GM23338 (cell line): Measurements from ENCODE around the gene SGCG. TPM values are rescaled to one million over a fixed set of nuclear protein-coding genes. Genes with fewer than 3 reads are reported as not detected.

Experiments
- ATAC-seq: fragments of 200-7000 bp; cut with Tn5 transposase; 3 replicates; pipeline ENCODE4 v1.9.1; 2020
- DNase-seq: peaks from one replicate; pipeline ENCODE4 v3.0.0-alpha.2; 2015; ENCODE audit warnings: low spot score
- H2AFZ ChIP-seq: fragments of 200-600 bp; sonication (generic); 2 replicates; pipeline ENCODE4 v1.8.0; 2016; ENCODE audit warnings: antibody characterized with exemption, mild to moderate bottlenecking, moderate library complexity
- H3F3A ChIP-seq: fragments of 200-600 bp; sonication (generic); replicated peaks from 2 replicates; pipeline ENCODE4 v1.8.0; 2017; ENCODE audit warnings: antibody characterized with exemption, mixed run types, low read depth
- H3K27ac ChIP-seq: fragments of 200-600 bp; sonication (generic); 2 replicates; pipeline ENCODE4 v1.6.1; 2016; ENCODE audit warnings: low read depth
- H3K27me3 ChIP-seq: fragments of 200-600 bp; sonication (generic); 2 replicates; pipeline ENCODE4 v1.8.0; 2016; ENCODE audit warnings: mild to moderate bottlenecking, mixed run types, moderate library complexity; ENCODE audit not compliant: insufficient read depth
- H3K36me3 ChIP-seq: fragments of 200-600 bp; sonication (generic); 2 replicates; pipeline ENCODE4 v1.8.0; 2016; ENCODE audit warnings: mild to moderate bottlenecking; ENCODE audit not compliant: insufficient read depth
- H3K4me1 ChIP-seq: fragments of 200-600 bp; sonication (generic); 2 replicates; pipeline ENCODE4 v1.8.0; 2016; ENCODE audit warnings: mild to moderate bottlenecking, moderate library complexity; ENCODE audit not compliant: insufficient read depth
- H3K4me2 ChIP-seq: fragments of 200-600 bp; sonication (generic); 2 replicates; pipeline ENCODE4 v1.7.1; 2017; ENCODE audit warnings: mixed run types
- H3K4me3 ChIP-seq: fragments of 200-600 bp; sonication (generic); 2 replicates; pipeline ENCODE4 v1.6.1; 2016; ENCODE audit warnings: mixed run types
- H3K79me2 ChIP-seq: fragments of 200-600 bp; sonication (generic); replicated peaks from 2 replicates; pipeline ENCODE4 v1.8.0; 2017; ENCODE audit warnings: mild to moderate bottlenecking; ENCODE audit not compliant: insufficient read depth
- H3K9me2 ChIP-seq: fragments of 200-600 bp; sonication (generic); 2 replicates; pipeline ENCODE4 v1.8.0; 2017; ENCODE audit not compliant: insufficient read depth
- H4K20me1 ChIP-seq: fragments of 200-600 bp; sonication (generic); replicated peaks from 2 replicates; pipeline ENCODE4 v1.8.0; 2017; ENCODE audit warnings: mild to moderate bottlenecking; ENCODE audit not compliant: insufficient read depth
- H3K27ac Mint-ChIP-seq: 2 replicates; pipeline ENCODE4 v1.8.0; 2020; ENCODE audit warnings: inconsistent platforms, mild to moderate bottlenecking, moderate library complexity, mixed read lengths
- H3K27me3 Mint-ChIP-seq: 3 replicates; pipeline ENCODE4 v1.8.0; 2022; ENCODE audit warnings: low read depth, mild to moderate bottlenecking, moderate library complexity, mixed read lengths, inconsistent platforms; ENCODE audit not compliant: insufficient read depth, poor library complexity
- H3K36me3 Mint-ChIP-seq: 3 replicates; pipeline ENCODE4 v1.8.0; 2021; ENCODE audit warnings: low read depth, mild to moderate bottlenecking, inconsistent platforms, moderate library complexity, mixed read lengths
- H3K4me1 Mint-ChIP-seq: 3 replicates; pipeline ENCODE4 v1.8.0; 2020; ENCODE audit warnings: mild to moderate bottlenecking, inconsistent platforms, mixed read lengths
- H3K4me3 Mint-ChIP-seq: 3 replicates; pipeline ENCODE4 v1.8.0; 2021; ENCODE audit warnings: moderate library complexity, mild to moderate bottlenecking, inconsistent platforms, mixed read lengths
- H3K9me3 Mint-ChIP-seq: 3 replicates; pipeline ENCODE4 v1.8.0; 2020; ENCODE audit warnings: moderate library complexity, mild to moderate bottlenecking, inconsistent platforms, mixed read lengths
- CTCF ChIP-seq, 2 experiments: fragments of 200-600 bp in 1 of 2; sonication (generic) in 1 of 2; conservative IDR thresholded peaks; 2 replicates each; pipeline versions ENCODE4 v1.5.1 to v1.6.1; 2016 to 2017; ENCODE audit warnings: antibody characterized with exemption in 2 of 2, low read depth in 2 of 2, mild to moderate bottlenecking in 2 of 2, moderate library complexity in 1 of 2
- JUNB ChIP-seq: IDR thresholded peaks from one replicate; pipeline ENCODE4 v1.6.1; 2016; ENCODE audit warnings: antibody characterized with exemption; ENCODE audit not compliant: unreplicated experiment
- ZNF462 ChIP-seq: fragments of 250-450 bp; sonication (Bioruptor Pico); IDR thresholded peaks from 2 replicates; pipeline ENCODE4 v1.5.0; 2020; ENCODE audit warnings: mild to moderate bottlenecking, moderate library complexity
- polyA plus RNA-seq: library from polyadenylated mRNA; unstranded; fragments of >200 nt; fragmentation: Nextera tagmentation; extraction: Ambion mirVana; gene quantifications from 2 replicates; pipeline ENCODE4 v1.2.1, GENCODE V29; 2016
- total RNA-seq: library from RNA; depleted of rRNA; stranded (reverse); fragments of >200 nt; shearing (Covaris generic); gene quantifications from 2 replicates; pipeline ENCODE4 v1.2.3, GENCODE V29; 2014
- TF ChIP-seq, protein P1 (sequence below): IDR thresholded peaks from one replicate; pipeline ENCODE4 v1.6.1; 2018; ENCODE audit warnings: antibody characterized with exemption; ENCODE audit not compliant: unreplicated experiment

SGCG gene
- total and polyA plus RNA-seq, 2 experiments from 2014 or later = not detected

- no peak overlapping the region for H3K4me3 ChIP-seq
- no peaks in the 10 kb centered on the region for H3K36me3 ChIP-seq
- no peak overlapping the region for H3K4me3 Mint-ChIP-seq
- TF ChIP-seq ZNF462 (CRISPR knock-in tag) (no peak), JUNB (no peak), CTCF (conservative IDR thresholded peaks at IDR 0.05; ENCODE audit: low read depth in 2 of 2) (no peak)
- TF ChIP-seq, protein P1, sequence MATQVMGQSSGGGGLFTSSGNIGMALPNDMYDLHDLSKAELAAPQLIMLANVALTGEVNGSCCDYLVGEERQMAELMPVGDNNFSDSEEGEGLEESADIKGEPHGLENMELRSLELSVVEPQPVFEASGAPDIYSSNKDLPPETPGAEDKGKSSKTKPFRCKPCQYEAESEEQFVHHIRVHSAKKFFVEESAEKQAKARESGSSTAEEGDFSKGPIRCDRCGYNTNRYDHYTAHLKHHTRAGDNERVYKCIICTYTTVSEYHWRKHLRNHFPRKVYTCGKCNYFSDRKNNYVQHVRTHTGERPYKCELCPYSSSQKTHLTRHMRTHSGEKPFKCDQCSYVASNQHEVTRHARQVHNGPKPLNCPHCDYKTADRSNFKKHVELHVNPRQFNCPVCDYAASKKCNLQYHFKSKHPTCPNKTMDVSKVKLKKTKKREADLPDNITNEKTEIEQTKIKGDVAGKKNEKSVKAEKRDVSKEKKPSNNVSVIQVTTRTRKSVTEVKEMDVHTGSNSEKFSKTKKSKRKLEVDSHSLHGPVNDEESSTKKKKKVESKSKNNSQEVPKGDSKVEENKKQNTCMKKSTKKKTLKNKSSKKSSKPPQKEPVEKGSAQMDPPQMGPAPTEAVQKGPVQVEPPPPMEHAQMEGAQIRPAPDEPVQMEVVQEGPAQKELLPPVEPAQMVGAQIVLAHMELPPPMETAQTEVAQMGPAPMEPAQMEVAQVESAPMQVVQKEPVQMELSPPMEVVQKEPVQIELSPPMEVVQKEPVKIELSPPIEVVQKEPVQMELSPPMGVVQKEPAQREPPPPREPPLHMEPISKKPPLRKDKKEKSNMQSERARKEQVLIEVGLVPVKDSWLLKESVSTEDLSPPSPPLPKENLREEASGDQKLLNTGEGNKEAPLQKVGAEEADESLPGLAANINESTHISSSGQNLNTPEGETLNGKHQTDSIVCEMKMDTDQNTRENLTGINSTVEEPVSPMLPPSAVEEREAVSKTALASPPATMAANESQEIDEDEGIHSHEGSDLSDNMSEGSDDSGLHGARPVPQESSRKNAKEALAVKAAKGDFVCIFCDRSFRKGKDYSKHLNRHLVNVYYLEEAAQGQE = no peak
- H3K4me2 ChIP-seq = no peak overlapping the region
- H3K4me1 ChIP-seq = no peaks in the 10 kb centered on the region
- H3K27ac ChIP-seq = no peak overlapping the region
- H3K4me1 Mint-ChIP-seq = peaks cover 2% of the 10 kb centered on the region; the same call in 1 of the 3 replicates
- H3F3A ChIP-seq = no peaks in the 10 kb centered on the region
- no peak for DNase-seq
- no peaks in the 10 kb centered on the region for H3K9me2 ChIP-seq
- no peaks in the 10 kb centered on the region for H3K27me3 ChIP-seq
- H3K9me3 Mint-ChIP-seq = peaks cover 17% of the 10 kb centered on the region
- H2AFZ ChIP-seq = no peak overlapping the region; the same call in 1 of the 2 replicates
- H3K36me3 Mint-ChIP-seq = peaks cover 5% of the 10 kb centered on the region; the same call in 2 of the 3 replicates
- no peaks in the 10 kb centered on the region for H4K20me1 ChIP-seq
- no peaks in the 10 kb centered on the region for H3K27me3 Mint-ChIP-seq
- no peak for ATAC-seq
- no peaks in the 10 kb centered on the region for H3K79me2 ChIP-seq
- no peak overlapping the region for H3K27ac Mint-ChIP-seq
Observed at GRCh38 chr13:23146811-23147625, 33.8 kb upstream of the SGCG start.
